Ishikawa (cell line): ENCODE measurements around the gene EIF2A.

Experiments
- EGR1 ChIP-seq: IDR thresholded peaks from 2 replicates; pipeline ENCODE4 v1.6.1; 2012
- EP300 ChIP-seq: IDR thresholded peaks from 2 replicates; pipeline ENCODE4 v1.6.1; 2012; ENCODE audit warnings: borderline replicate concordance
- FOXM1 ChIP-seq: IDR thresholded peaks from 2 replicates; pipeline ENCODE4 v1.6.1; 2012; ENCODE audit warnings: low read depth, borderline replicate concordance
- RAD21 ChIP-seq: IDR thresholded peaks from 2 replicates; pipeline ENCODE4 v1.6.1; 2012; ENCODE audit warnings: low read depth
- REST ChIP-seq: IDR thresholded peaks from 2 replicates; pipeline ENCODE4 v1.6.1; 2012; ENCODE audit warnings: low read depth, mild to moderate bottlenecking
- TAF1 ChIP-seq: IDR thresholded peaks from 2 replicates; pipeline ENCODE4 v1.6.1; 2012; ENCODE audit warnings: low read depth, mild to moderate bottlenecking
- TEAD4 ChIP-seq: IDR thresholded peaks from 2 replicates; pipeline ENCODE4 v1.6.1; 2012
- USF1 ChIP-seq: IDR thresholded peaks from 2 replicates; pipeline ENCODE4 v1.6.1; 2012
- YY1 ChIP-seq: IDR thresholded peaks from 2 replicates; pipeline ENCODE4 v1.6.1; 2012; ENCODE audit warnings: low read depth

GRCh38 chr3:150557725-150558124 is 11.1 kb downstream of the EIF2A start:
- TF ChIP-seq EP300, result no peak
- TF ChIP-seq TEAD4, result no peak
- no peak for TF ChIP-seq TAF1
- TF ChIP-seq USF1, result no peak
- TF ChIP-seq FOXM1, result no peak
- TF ChIP-seq EGR1, result no peak
- TF ChIP-seq REST, result no peak
- TF ChIP-seq RAD21, result no peak
- TF ChIP-seq YY1, result no peak
